Central memory CD8-positive, alpha-beta T cell (primary cell): ENCODE data around the gene FBXW8.

Experiments
- ATAC-seq: fragments of 150-1000 bp; cut with Tn5 transposase; replicated peaks from 2 replicates; pipeline ENCODE4 v1.10.0; 2022; ENCODE audit warnings: mild to moderate bottlenecking, moderate FRiP score, moderate number of reproducible peaks; ENCODE audit not compliant: poor library complexity, severe bottlenecking; ENCODE audit errors: extremely low read depth
- DNase-seq, 2 donors: peaks; one replicate each; pipeline ENCODE4 v3.0.0; 2021; ENCODE audit warnings: low spot score in 2 of 2
- H3K27ac Mint-ChIP-seq: one replicate; pipeline ENCODE4 v1.8.0; 2022; ENCODE audit warnings: low read depth, mild to moderate bottlenecking, moderate library complexity, mixed read lengths
- H3K27me3 Mint-ChIP-seq: one replicate; pipeline ENCODE4 v1.8.0; 2022; ENCODE audit warnings: mixed read lengths
- H3K36me3 Mint-ChIP-seq: one replicate; pipeline ENCODE4 v1.8.0; 2022; ENCODE audit warnings: mild to moderate bottlenecking, moderate library complexity, mixed read lengths; ENCODE audit not compliant: insufficient read depth
- H3K4me1 Mint-ChIP-seq: one replicate; pipeline ENCODE4 v1.8.0; 2022; ENCODE audit warnings: mixed read lengths
- H3K4me3 Mint-ChIP-seq: one replicate; pipeline ENCODE4 v1.8.0; 2022; ENCODE audit warnings: mild to moderate bottlenecking, moderate library complexity, mixed read lengths
- H3K9me3 Mint-ChIP-seq: one replicate; pipeline ENCODE4 v1.8.0; 2022; ENCODE audit warnings: mixed read lengths

The FBXW8 gene

DNA sequence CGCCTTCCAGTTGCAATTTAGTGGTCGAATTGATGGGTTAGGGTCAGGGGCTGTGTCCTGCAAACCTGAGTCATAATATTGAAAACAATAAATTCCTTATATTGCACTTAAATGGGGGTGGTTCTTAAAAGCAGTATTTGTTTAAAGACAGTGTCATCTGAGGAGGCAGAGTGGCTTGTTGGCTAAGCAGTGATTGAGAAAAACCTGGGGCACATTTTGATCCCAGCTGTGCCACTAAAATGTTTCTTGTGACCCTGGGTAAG lies 48.4 kb downstream of the FBXW8 start:
- H3K9me3 Mint-ChIP-seq: no peaks in the 10 kb centered on the region
- H3K36me3 Mint-ChIP-seq: peaks cover 4% of the 10 kb centered on the region
- no peaks in the 10 kb centered on the region for H3K27me3 Mint-ChIP-seq
- DNase-seq (no peak), ATAC-seq (no peak)
- peaks cover 38% of the 10 kb centered on the region for H3K4me1 Mint-ChIP-seq
- no peak overlapping the region for H3K4me3 Mint-ChIP-seq
- H3K27ac Mint-ChIP-seq: no peak overlapping the region

- Mint-ChIP-seq H3K27me3 (no peaks in the 10 kb centered on the region), H3K27ac (no peak overlapping the region), H3K4me1 (peaks cover 42% of the 10 kb centered on the region), H3K9me3 (no peaks in the 10 kb centered on the region), H3K4me3 (no peak overlapping the region), H3K36me3 (peaks cover 4% of the 10 kb centered on the region)
- DNase-seq: no peak
- peak; percentile 73 for ATAC-seq
Observed at GRCh38 chr12:116959845-116960514, 49.2 kb downstream of the FBXW8 start.

DNA sequence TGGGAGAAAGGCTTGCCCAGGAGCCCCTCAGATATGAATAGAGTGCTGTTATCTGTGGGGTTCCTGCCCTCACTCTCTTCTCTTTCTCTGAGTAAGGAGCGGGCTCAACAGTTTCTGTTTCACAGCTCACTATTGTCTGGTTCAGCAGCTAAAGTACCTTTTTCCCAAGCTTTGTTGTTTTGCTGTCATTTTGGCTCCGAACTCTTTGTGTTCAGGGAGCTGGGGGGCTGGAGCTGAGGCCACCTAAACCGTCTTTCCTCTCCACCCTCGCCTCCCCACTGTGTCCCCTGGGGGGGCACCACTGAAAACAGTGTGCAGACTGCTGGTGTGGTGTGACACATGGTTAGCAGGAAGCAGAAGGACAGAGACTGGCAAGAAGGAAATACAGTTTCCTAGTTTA lies 51.4 kb downstream of the FBXW8 start:
- Mint-ChIP-seq H3K27me3 (no peaks in the 10 kb centered on the region), H3K9me3 (no peaks in the 10 kb centered on the region), H3K4me3 (no peak overlapping the region), H3K36me3 (peaks cover 12% of the 10 kb centered on the region), H3K4me1 (peaks cover 35% of the 10 kb centered on the region), H3K27ac (no peak overlapping the region)
- no peak for DNase-seq
- no peak for ATAC-seq

DNA sequence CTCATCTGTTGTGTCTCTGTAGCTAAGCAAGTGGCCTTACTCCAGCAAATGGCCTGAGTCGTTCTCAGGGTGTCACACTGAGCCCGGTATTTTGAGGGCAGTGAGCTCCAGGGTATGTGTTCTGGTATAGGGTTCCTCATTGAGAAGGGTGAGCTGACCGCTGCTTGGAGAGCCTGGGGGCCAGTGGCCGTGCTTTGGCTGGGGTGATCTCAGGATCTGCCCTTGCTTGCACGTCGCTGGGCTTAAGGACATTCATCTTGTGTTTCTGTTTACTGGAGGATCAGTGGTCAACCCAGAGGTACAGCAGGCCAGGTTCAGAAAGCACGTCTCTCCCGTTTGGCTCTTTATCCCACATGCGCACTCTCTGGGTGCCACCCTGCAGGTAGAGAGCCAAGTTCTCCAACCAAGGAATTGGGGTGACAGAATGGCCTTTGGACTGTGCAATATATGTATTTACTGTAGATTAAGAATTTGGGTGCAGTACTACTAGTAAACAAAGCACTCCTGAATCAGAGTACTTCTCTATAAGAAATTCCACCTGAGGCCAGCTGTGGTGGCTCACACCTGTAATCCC lies 52.1 kb downstream of the FBXW8 start:
- DNase-seq (no peak), ATAC-seq (no peak)
- Mint-ChIP-seq H3K4me3 (no peak overlapping the region), H3K27me3 (no peaks in the 10 kb centered on the region), H3K4me1 (peaks cover 35% of the 10 kb centered on the region), H3K36me3 (peaks cover 14% of the 10 kb centered on the region), H3K27ac (no peak overlapping the region), H3K9me3 (no peaks in the 10 kb centered on the region)

GRCh38 chr12:116964054-116965050 lies 53.6 kb downstream of the FBXW8 start:
- H3K4me1 Mint-ChIP-seq: peaks cover 35% of the 10 kb centered on the region
- H3K36me3 Mint-ChIP-seq: peaks cover 16% of the 10 kb centered on the region
- no peak overlapping the region for H3K27ac Mint-ChIP-seq
- ATAC-seq (no peak), DNase-seq (no peak)
- H3K27me3 Mint-ChIP-seq: no peaks in the 10 kb centered on the region
- no peak overlapping the region for H3K4me3 Mint-ChIP-seq
- H3K9me3 Mint-ChIP-seq: no peaks in the 10 kb centered on the region

DNA sequence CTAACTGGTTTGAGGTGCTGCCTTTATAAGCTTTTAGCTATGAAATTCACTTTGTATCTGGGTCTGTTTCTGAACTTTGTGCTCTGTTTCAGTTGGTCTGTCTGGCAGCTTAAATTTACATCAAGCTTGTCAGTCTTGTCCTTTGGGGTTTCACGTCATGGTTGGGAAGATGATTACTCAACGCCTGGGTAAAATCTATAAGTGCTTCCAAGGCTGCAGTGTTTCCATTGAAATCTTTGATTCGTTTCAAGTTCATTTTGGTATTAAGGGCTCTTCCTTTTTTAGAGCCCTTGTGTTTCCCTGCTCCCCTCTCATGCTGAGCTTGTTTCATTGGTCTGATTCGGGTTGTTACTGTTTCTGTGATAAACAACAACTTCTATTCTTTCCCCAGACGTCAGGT lies 58.2 kb downstream of the FBXW8 start:
- ATAC-seq: no peak
- peaks cover 5% of the 10 kb centered on the region for H3K4me1 Mint-ChIP-seq

DNA sequence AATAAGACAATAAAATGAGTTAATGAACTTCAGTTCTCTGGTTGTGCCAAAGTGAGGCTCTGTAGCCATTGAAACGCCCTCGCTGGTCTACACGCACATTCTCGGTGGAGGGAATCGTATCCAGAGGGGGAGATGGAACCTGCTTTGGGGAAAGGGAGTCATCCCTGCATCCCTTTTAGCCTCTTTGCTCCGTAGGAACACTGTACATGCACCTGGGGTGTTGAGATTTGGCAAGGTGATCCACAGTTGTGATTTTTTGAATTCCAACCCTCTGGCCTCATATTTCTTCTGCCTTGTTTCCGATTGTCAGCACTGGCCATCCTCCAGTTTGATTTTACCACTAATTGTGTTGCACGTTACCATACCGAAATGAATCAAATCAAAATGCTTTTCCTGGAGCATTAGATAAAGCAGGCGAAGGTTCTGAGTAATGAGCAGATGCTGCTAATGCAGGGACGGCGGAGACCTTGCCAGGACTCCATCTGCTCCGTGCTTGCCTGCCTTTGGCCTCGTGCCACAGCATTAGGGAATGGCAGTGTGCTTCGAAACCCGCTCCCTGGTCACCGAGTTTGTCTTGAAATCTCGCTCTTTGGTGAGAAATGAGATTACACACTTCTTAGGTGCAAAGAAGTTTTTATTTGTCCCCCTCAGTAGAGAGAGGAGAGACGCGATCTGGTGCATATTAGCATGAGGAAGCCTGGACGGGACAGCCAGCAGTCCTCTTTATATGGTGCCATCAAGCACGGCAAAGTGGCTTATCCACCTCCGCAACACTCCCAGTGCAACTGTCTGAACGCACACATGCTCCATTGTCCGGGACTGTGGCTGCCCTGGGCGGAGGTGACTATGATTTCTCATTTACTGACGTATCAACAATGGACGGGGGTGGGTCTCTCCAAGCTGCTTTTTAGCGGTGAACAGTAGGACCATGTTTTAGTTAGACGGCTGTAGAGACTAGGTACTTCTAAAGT lies 59.1 kb downstream of the FBXW8 start:
- Mint-ChIP-seq H3K27ac (no peak overlapping the region), H3K4me3 (no peak overlapping the region), H3K36me3 (peaks cover 26% of the 10 kb centered on the region), H3K4me1 (no peaks in the 10 kb centered on the region), H3K9me3 (no peaks in the 10 kb centered on the region), H3K27me3 (no peaks in the 10 kb centered on the region)
- DNase-seq (no peak), ATAC-seq (no peak)

More for the DNA sequence above, 58.2 kb downstream of the FBXW8 start:
- no peaks in the 10 kb centered on the region for H3K27me3 Mint-ChIP-seq
- H3K4me3 Mint-ChIP-seq: no peak overlapping the region
- DNase-seq: no peak
- H3K36me3 Mint-ChIP-seq: peaks cover 25% of the 10 kb centered on the region
- no peak overlapping the region for H3K27ac Mint-ChIP-seq
- H3K9me3 Mint-ChIP-seq: no peaks in the 10 kb centered on the region

DNA sequence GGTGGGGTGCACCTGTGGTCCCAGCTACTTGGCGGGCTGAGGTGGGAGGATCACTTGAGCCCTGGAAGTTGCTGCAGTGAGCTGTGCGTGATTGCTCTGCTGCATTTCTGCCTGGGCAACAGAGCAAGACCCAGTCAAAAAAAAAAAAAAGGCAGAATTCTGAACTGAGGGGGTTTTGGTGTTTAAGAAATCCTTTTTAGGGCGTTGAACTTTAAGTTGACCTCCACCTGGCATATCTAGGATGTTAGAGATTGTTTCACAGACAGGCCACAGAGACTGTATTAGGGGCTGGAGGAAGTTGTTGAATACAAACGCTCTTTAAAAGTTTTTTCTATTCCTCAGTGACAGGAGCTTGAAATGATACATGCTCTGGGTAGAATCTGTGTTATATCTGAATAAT lies 60.5 kb downstream of the FBXW8 start:
- Mint-ChIP-seq H3K4me3 (no peak overlapping the region), H3K27me3 (no peaks in the 10 kb centered on the region), H3K27ac (no peak overlapping the region), H3K9me3 (no peaks in the 10 kb centered on the region), H3K36me3 (peaks cover 22% of the 10 kb centered on the region), H3K4me1 (no peaks in the 10 kb centered on the region)
- no peak for DNase-seq
- no peak for ATAC-seq

DNA sequence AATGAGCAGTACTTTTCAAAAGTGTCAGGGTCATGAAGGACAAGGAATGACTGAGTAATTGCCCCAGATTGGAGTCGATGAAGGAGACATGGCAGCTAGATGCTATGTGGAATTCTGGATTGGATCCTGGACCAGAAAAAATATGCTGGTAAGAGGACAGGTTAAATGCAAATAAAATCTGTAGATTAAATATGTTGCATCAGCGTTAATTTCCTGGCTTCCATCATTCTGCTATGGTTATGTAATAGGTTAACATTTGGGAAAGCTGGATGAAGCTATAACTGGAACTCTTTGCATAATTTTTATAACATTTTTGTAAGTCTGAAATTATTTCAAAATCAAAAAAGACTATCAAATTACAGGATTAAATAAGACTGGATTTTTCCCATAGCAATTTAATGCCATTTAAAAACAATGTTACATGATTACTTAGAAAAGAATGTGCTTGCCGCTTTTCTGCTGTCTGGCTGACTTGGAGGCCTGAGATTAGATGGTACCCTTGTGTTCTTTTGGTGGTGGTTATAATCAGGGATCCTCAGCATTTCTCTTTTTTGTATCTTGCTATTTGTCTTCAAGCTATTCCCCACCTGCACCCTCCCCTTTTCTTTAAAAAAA lies 65.1 kb downstream of the FBXW8 start:
- Mint-ChIP-seq H3K9me3 (no peaks in the 10 kb centered on the region), H3K4me1 (no peaks in the 10 kb centered on the region), H3K36me3 (peaks cover 13% of the 10 kb centered on the region), H3K27ac (no peak overlapping the region), H3K4me3 (no peak overlapping the region), H3K27me3 (no peaks in the 10 kb centered on the region)
- ATAC-seq (no peak), DNase-seq (no peak)

DNA sequence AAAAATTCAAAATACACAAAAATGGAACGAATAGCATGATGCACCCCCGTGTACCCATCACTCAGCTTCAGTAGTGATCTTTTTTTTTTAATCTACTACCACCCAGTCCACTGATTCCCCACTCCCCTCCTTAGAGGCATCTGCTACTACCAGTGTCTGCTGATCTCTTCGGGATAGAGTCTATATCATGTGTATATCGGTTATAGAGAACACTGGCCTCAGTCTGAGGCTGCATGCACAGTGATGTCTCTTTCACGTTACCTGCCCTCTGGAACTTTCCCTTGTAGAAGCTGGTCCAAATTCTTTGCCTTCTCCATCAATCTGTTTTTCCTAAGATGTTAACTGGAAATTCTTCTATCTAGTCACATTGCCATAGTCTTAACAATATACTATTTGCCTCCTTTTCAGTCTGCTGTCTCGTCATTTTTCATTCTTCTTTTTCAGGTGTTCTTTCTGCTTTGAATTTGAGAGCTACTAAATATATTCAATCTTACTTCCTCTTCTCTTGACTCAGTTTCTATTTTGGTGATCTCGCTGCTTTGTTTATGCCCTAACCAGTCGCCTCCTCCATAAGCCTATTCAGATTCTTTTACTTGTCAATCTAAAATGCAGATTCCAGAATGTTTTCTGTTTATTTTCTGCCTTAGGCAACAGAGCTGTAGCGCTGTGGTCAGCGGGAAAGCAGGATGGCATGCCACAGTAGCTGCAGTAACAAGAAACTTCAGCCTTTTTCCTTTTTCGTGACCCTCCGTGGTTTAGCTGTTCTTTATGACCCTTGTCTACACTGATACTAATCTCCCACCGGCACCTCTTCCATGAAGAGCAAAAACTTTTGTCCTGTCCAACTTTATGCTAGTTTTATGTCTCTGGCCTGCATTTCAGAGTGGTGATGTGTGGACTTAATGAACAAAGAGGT lies 67.0 kb downstream of the FBXW8 start:
- Mint-ChIP-seq H3K9me3 (no peaks in the 10 kb centered on the region), H3K4me1 (no peaks in the 10 kb centered on the region), H3K4me3 (no peak overlapping the region), H3K36me3 (peaks cover 13% of the 10 kb centered on the region), H3K27me3 (no peaks in the 10 kb centered on the region), H3K27ac (no peak overlapping the region)
- ATAC-seq: no peak
- no peak for DNase-seq

DNA sequence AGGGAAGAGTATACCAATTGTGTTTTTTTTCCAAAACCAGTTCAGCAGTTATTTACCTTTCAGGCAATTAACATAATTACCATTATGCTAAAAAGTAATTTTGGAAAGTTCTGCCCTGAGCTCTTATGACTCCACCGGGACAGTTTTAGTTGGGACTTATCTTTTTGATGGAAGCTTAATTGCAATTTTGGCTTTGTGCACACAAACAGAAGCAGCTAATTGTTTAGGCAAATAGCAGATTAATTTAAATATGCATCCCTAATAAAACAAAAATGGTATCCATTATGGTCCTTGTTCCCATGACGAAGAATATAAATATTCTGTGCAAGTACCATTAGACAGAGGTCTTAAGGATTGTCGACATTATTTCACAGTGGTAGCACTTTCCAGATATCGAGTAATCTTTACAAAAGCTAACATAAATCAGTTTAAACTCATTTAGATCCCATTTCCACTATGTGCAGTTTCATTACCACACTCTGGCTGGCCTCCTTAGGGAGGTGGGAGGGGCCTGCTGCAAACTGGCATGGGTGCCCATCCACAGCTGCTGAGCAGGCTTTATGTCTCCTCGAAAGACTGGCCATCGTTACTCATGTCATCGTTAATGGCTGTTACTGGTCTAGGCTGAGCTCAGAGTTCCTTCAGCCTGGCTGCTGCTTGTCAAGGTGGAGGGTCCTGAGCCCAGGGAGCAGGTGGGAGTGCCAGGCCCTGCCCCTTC lies 68.2 kb downstream of the FBXW8 start:
- H3K27ac Mint-ChIP-seq: no peak overlapping the region
- no peak for ATAC-seq
- no peaks in the 10 kb centered on the region for H3K9me3 Mint-ChIP-seq
- H3K4me1 Mint-ChIP-seq: no peaks in the 10 kb centered on the region
- H3K27me3 Mint-ChIP-seq: no peaks in the 10 kb centered on the region
- H3K36me3 Mint-ChIP-seq: peaks cover 3% of the 10 kb centered on the region
- no peak for DNase-seq
- no peak overlapping the region for H3K4me3 Mint-ChIP-seq
